Astrocyte (in vitro differentiated cells and primary cell): ENCODE data around the gene MAP1B. TPM values are rescaled to one million over a fixed set of nuclear protein-coding genes. Genes with fewer than 3 reads are reported as not detected.

Experiments
- DNase-seq: peaks from one replicate; pipeline ENCODE4 v3.0.0-alpha.2; 2010; ENCODE audit warnings: low read depth
- FAIRE-seq: peaks from 2 replicates; lab custom pipeline; 2011; peaks lifted over from hg19 to GRCh38; lab: Jason Lieb, UNC
- H2AFZ ChIP-seq: 2 replicates; pipeline ENCODE4 v1.6.0; 2012; ENCODE audit warnings: low read depth, low read length, inconsistent platforms
- H3K27ac ChIP-seq: 2 replicates; pipeline ENCODE4 v1.5.1; 2011; ENCODE audit warnings: low read depth, low read length, inconsistent platforms
- H3K27me3 ChIP-seq: 2 replicates; pipeline ENCODE4 v1.6.0; 2011; ENCODE audit warnings: low read length, inconsistent platforms; ENCODE audit not compliant: insufficient read depth
- H3K36me3 ChIP-seq: 2 replicates; pipeline ENCODE4 v1.5.1; 2011; ENCODE audit warnings: low read length, inconsistent platforms; ENCODE audit not compliant: insufficient read depth
- H3K4me1 ChIP-seq: 2 replicates; pipeline ENCODE4 v1.5.1; 2011; ENCODE audit warnings: low read length, inconsistent platforms; ENCODE audit not compliant: insufficient read depth
- H3K4me2 ChIP-seq: 2 replicates; pipeline ENCODE4 v1.6.0; 2012; ENCODE audit warnings: low read length, inconsistent platforms
- H3K4me3 ChIP-seq: 2 replicates; pipeline ENCODE4 v1.5.1; 2011; ENCODE audit warnings: low read depth, mild to moderate bottlenecking, low read length, inconsistent platforms; ENCODE audit not compliant: insufficient read depth
- H3K79me2 ChIP-seq: 2 replicates; pipeline ENCODE4 v1.6.0; 2012; ENCODE audit warnings: mild to moderate bottlenecking, low read length, inconsistent platforms; ENCODE audit not compliant: insufficient read depth
- H3K9ac ChIP-seq: 2 replicates; pipeline ENCODE4 v1.6.0; 2012; ENCODE audit warnings: mild to moderate bottlenecking, low read length, inconsistent platforms
- H3K9me3 ChIP-seq: 2 replicates; pipeline ENCODE4 v1.5.1; 2012; ENCODE audit warnings: low read depth, mild to moderate bottlenecking, low read length, inconsistent platforms; ENCODE audit not compliant: insufficient read depth
- H4K20me1 ChIP-seq: 2 replicates; pipeline ENCODE4 v1.6.0; 2012; ENCODE audit warnings: low read length, inconsistent platforms; ENCODE audit not compliant: insufficient read depth
- H3K27ac Mint-ChIP-seq: one replicate; pipeline ENCODE4 v1.8.0; 2021; ENCODE audit warnings: mild to moderate bottlenecking, mixed read lengths; ENCODE audit not compliant: unreplicated experiment
- H3K27me3 Mint-ChIP-seq: one replicate; pipeline ENCODE4 v1.8.0; 2021; ENCODE audit warnings: low read depth, mixed read lengths; ENCODE audit not compliant: unreplicated experiment
- H3K36me3 Mint-ChIP-seq: one replicate; pipeline ENCODE4 v1.8.0; 2021; ENCODE audit warnings: low read depth, mixed read lengths; ENCODE audit not compliant: unreplicated experiment
- H3K4me1 Mint-ChIP-seq: one replicate; pipeline ENCODE4 v1.8.0; 2021; ENCODE audit warnings: low read depth, mixed read lengths; ENCODE audit not compliant: unreplicated experiment
- H3K4me3 Mint-ChIP-seq: one replicate; pipeline ENCODE4 v1.8.0; 2021; ENCODE audit warnings: mild to moderate bottlenecking, moderate library complexity, mixed read lengths; ENCODE audit not compliant: unreplicated experiment
- H3K9me3 Mint-ChIP-seq: one replicate; pipeline ENCODE4 v1.8.0; 2021; ENCODE audit warnings: mild to moderate bottlenecking, mixed read lengths; ENCODE audit not compliant: unreplicated experiment
- CTCF ChIP-seq: IDR thresholded peaks from 2 replicates; pipeline ENCODE4 v1.5.1; 2011; ENCODE audit warnings: low read depth, mild to moderate bottlenecking, inconsistent platforms, low read length, moderate library complexity; ENCODE audit not compliant: insufficient read depth
- EZH2 ChIP-seq: IDR thresholded peaks from 2 replicates; pipeline ENCODE4 v1.6.1; 2012; ENCODE audit warnings: mild to moderate bottlenecking, low read length, inconsistent platforms; ENCODE audit not compliant: insufficient read depth
- total RNA-seq: library from RNA; stranded (reverse); gene quantifications from 2 replicates; pipeline ENCODE4 v1.2.1, GENCODE V29; 2021

Gene MAP1B
- total RNA-seq, 1 donor from 2014 or later = 476 TPM

- Histone ChIP-seq H3K4me2 (peak overlapping the region; percentile 58), H3K4me1 (peaks cover 57% of the 10 kb centered on the region), H3K79me2 (peaks cover 83% of the 10 kb centered on the region), H2AFZ (no peak overlapping the region), H3K4me3 (no peak overlapping the region), H3K36me3 (peaks cover 14% of the 10 kb centered on the region), H3K27ac (peak overlapping the region; percentile 87), H3K9me3 (no peaks in the 10 kb centered on the region), H3K9ac (peak overlapping the region; percentile 71), H3K27me3 (no peaks in the 10 kb centered on the region), H4K20me1 (peaks cover 22% of the 10 kb centered on the region)
- Mint-ChIP-seq H3K9me3 (no peaks in the 10 kb centered on the region), H3K36me3 (peaks cover 37% of the 10 kb centered on the region), H3K4me3 (peak overlapping the region; percentile 65), H3K27me3 (no peaks in the 10 kb centered on the region), H3K4me1 (peaks cover 78% of the 10 kb centered on the region), H3K27ac (peak overlapping the region; percentile 85)
- peak; percentile 92 for DNase-seq
- FAIRE-seq = peak; percentile 92
- TF ChIP-seq CTCF (no peak), EZH2 (no peak)
Measured at GRCh38 chr5:72141440-72142355, 34.4 kb downstream of the MAP1B start.

- H4K20me1 ChIP-seq = peaks cover 38% of the 10 kb centered on the region
- no peaks in the 10 kb centered on the region for H3K27me3 Mint-ChIP-seq
- peaks cover 34% of the 10 kb centered on the region for H3K4me1 ChIP-seq
- H3K9me3 Mint-ChIP-seq = no peaks in the 10 kb centered on the region
- H3K36me3 ChIP-seq = peaks cover 30% of the 10 kb centered on the region
- H3K4me3 Mint-ChIP-seq = no peak overlapping the region
- TF ChIP-seq EZH2 (no peak), CTCF (no peak)
- peaks cover 92% of the 10 kb centered on the region for H3K79me2 ChIP-seq
- no peak overlapping the region for H2AFZ ChIP-seq
- peak overlapping the region; percentile 73 for H3K27ac Mint-ChIP-seq
- peaks cover 51% of the 10 kb centered on the region for H3K36me3 Mint-ChIP-seq
- no peak for DNase-seq
- no peak for FAIRE-seq
- H3K27ac ChIP-seq = no peak overlapping the region
- no peaks in the 10 kb centered on the region for H3K27me3 ChIP-seq
- peaks cover 68% of the 10 kb centered on the region for H3K4me1 Mint-ChIP-seq
- no peaks in the 10 kb centered on the region for H3K9me3 ChIP-seq
- no peak overlapping the region for H3K9ac ChIP-seq
- no peak overlapping the region for H3K4me3 ChIP-seq
- H3K4me2 ChIP-seq = no peak overlapping the region
Measured at GRCh38 chr5:72144762-72145161, 37.5 kb downstream of the MAP1B start.

- peaks cover 30% of the 10 kb centered on the region for H3K4me1 ChIP-seq
- H3K4me3 ChIP-seq = no peak overlapping the region
- H3K79me2 ChIP-seq = peaks cover 94% of the 10 kb centered on the region
- H3K4me2 ChIP-seq = no peak overlapping the region
- H3K9ac ChIP-seq = no peak overlapping the region
- peaks cover 29% of the 10 kb centered on the region for H3K36me3 ChIP-seq
- H3K27me3 ChIP-seq = no peaks in the 10 kb centered on the region
- H3K27me3 Mint-ChIP-seq = no peaks in the 10 kb centered on the region
- H2AFZ ChIP-seq = no peak overlapping the region
- H4K20me1 ChIP-seq = peaks cover 40% of the 10 kb centered on the region
- no peaks in the 10 kb centered on the region for H3K9me3 ChIP-seq
- DNase-seq (no peak), FAIRE-seq (no peak)
- TF ChIP-seq EZH2 = no peak
- TF ChIP-seq CTCF = no peak
- H3K4me3 Mint-ChIP-seq = no peak overlapping the region
- H3K36me3 Mint-ChIP-seq = peaks cover 49% of the 10 kb centered on the region
- H3K27ac ChIP-seq = no peak overlapping the region
- no peaks in the 10 kb centered on the region for H3K9me3 Mint-ChIP-seq
- H3K4me1 Mint-ChIP-seq = peaks cover 68% of the 10 kb centered on the region
- H3K27ac Mint-ChIP-seq = no peak overlapping the region
Measured at GRCh38 chr5:72145348-72145747, 38.1 kb downstream of the MAP1B start.
